Left lung (tissue), 10 donors: ENCODE measurements around the gene OGDHL. TPM values are rescaled to one million over a fixed set of nuclear protein-coding genes. Genes with fewer than 3 reads are reported as not detected.

Source experiments
- ATAC-seq: fragments of 200-7000 bp; cut with Tn5 transposase; one replicate; pipeline ENCODE4 v1.9.1; 2020; ENCODE audit warnings: moderate library complexity
- DNase-seq, 4 donors: peaks; one replicate each; pipeline ENCODE4 v3.0.0-alpha.2; 2013 to 2020
- H3K27ac ChIP-seq, 2 donors: fragments of 200-600 bp; sonication (generic) in 1 of 2; one replicate each; pipeline versions ENCODE4 v1.5.0 to v1.8.0; 2020 to 2021
- H3K27me3 ChIP-seq, 2 donors: fragments of 200-600 bp; sonication (generic) in 1 of 2; one replicate each; pipeline versions ENCODE4 v1.5.0 to v1.8.0; 2020 to 2021
- H3K36me3 ChIP-seq, 2 donors: fragments of 200-600 bp; sonication (generic) in 1 of 2; one replicate each; pipeline versions ENCODE4 v1.5.0 to v1.8.0; 2020 to 2021
- H3K4me1 ChIP-seq, 2 donors: fragments of 200-600 bp; one replicate each; pipeline ENCODE4 v1.8.0; 2021
- H3K4me3 ChIP-seq, 2 donors: fragments of 200-600 bp; sonication (generic) in 1 of 2; one replicate each; pipeline versions ENCODE4 v1.5.0 to v1.8.0; 2020 to 2021; ENCODE audit warnings: mild to moderate bottlenecking in 1 of 2
- H3K9me3 ChIP-seq, 2 donors: fragments of 200-600 bp; sonication (generic) in 1 of 2; one replicate each; pipeline versions ENCODE4 v1.5.0 to v1.8.0; 2020 to 2021
- CTCF ChIP-seq, 2 donors: fragments of 200-600 bp; sonication (generic) in 1 of 2; IDR thresholded peaks; one replicate each; pipeline versions ENCODE4 v1.5.0 to v1.8.0; 2021; ENCODE audit warnings: antibody characterized with exemption in 2 of 2
- intact Hi-C, 2 donors: fragments of 100-400 bp; cut with DNase I; formaldehyde crosslinking; loops; one replicate each; pipeline versions ENCODE4 v1.11.2 to v1.14.2; 2022
- polyA plus RNA-seq, 6 donors: library from polyadenylated mRNA; unstranded; fragments of 120-200 nt; gene quantifications; one replicate each; pipeline ENCODE4 v1.2.1, GENCODE V29; 2013; ENCODE audit not compliant: insufficient read length in 6 of 6
- total RNA-seq, 2 donors: library from RNA; stranded (reverse); fragmentation: NEBNext Ultra II Directional; extraction: Animal tissue kit (Norgen Biotek cat#: 25700); gene quantifications; one replicate each; pipeline ENCODE4 v1.2.1, GENCODE V29; 2021
- donor health status: DM: no; HTN: yes; CAD: no.
- donor health status: DM: no; HTN: no; CAD: no.

OGDHL gene
- total and polyA plus RNA-seq, 8 donors, result 0.39 to 1.1 (median 0.87) TPM

GRCh38 chr10:49762566-49762877 lies 399 bp upstream of the OGDHL start:
- DNase-seq (no peak), ATAC-seq (no peak)
- no peaks in the 10 kb centered on the region for H3K36me3 ChIP-seq
- no peak for TF ChIP-seq CTCF (IDR thresholded peaks at IDR 0.05)
- intact Hi-C loops, result no loop called here
- H3K4me3 ChIP-seq, result peak overlapping the region in 1 of 2 donors; percentile 45
- no peak overlapping the region for H3K27ac ChIP-seq
- peaks cover 3 to 10% of the 10 kb centered on the region in 2 donors for H3K4me1 ChIP-seq
- H3K27me3 ChIP-seq, result peaks cover 4 to 94% of the 10 kb centered on the region in 2 donors
- H3K9me3 ChIP-seq, result peaks cover 0 to 5% of the 10 kb centered on the region in 2 donors

- Histone ChIP-seq H3K27me3 (peaks cover 0 to 81% of the 10 kb centered on the region in 2 donors), H3K27ac (no peak overlapping the region), H3K4me1 (peaks cover 3 to 10% of the 10 kb centered on the region in 2 donors), H3K4me3 (no peak overlapping the region), H3K36me3 (no peaks in the 10 kb centered on the region), H3K9me3 (no peaks in the 10 kb centered on the region)
- ATAC-seq (no peak), DNase-seq (peak in 1 of 4 donors; percentile 3)
- TF ChIP-seq CTCF (IDR thresholded peaks at IDR 0.05), result no peak
- intact Hi-C loops, result no loop called here
Measured at GRCh38 chr10:49761201-49761788, 828 bp downstream of the OGDHL start.

GRCh38 chr10:49760789-49761188 lies 1.3 kb downstream of the OGDHL start:
- TF ChIP-seq CTCF (IDR thresholded peaks at IDR 0.05), result no peak
- no peak for ATAC-seq
- H3K9me3 ChIP-seq, result no peaks in the 10 kb centered on the region
- intact Hi-C loops, result no loop called here
- H3K27ac ChIP-seq, result no peak overlapping the region
- peaks cover 3 to 10% of the 10 kb centered on the region in 2 donors for H3K4me1 ChIP-seq
- H3K36me3 ChIP-seq, result no peaks in the 10 kb centered on the region
- DNase-seq, result no peak
- H3K27me3 ChIP-seq, result peaks cover 0 to 76% of the 10 kb centered on the region in 2 donors
- no peak overlapping the region for H3K4me3 ChIP-seq

- no peaks in the 10 kb centered on the region for H3K9me3 ChIP-seq
- intact Hi-C loops, result no loop called here
- no peak for ATAC-seq
- peaks cover 0 to 68% of the 10 kb centered on the region in 2 donors for H3K27me3 ChIP-seq
- H3K27ac ChIP-seq, result no peak overlapping the region
- DNase-seq, result peak in 1 of 4 donors; percentile 74
- TF ChIP-seq CTCF (IDR thresholded peaks at IDR 0.05), result no peak
- peaks cover 3 to 10% of the 10 kb centered on the region in 2 donors for H3K4me1 ChIP-seq
- no peak overlapping the region for H3K4me3 ChIP-seq
- H3K36me3 ChIP-seq, result no peaks in the 10 kb centered on the region
Measured at GRCh38 chr10:49759787-49760551, 2.2 kb downstream of the OGDHL start.

- intact Hi-C loops, result no loop called here
- no peaks in the 10 kb centered on the region for H3K36me3 ChIP-seq
- ATAC-seq (no peak), DNase-seq (peak in 1 of 4 donors; percentile 75)
- no peak for TF ChIP-seq CTCF (IDR thresholded peaks at IDR 0.05)
- no peak overlapping the region for H3K4me3 ChIP-seq
- no peaks in the 10 kb centered on the region for H3K9me3 ChIP-seq
- peaks cover 0 to 55% of the 10 kb centered on the region in 2 donors for H3K27me3 ChIP-seq
- no peak overlapping the region for H3K27ac ChIP-seq
- H3K4me1 ChIP-seq, result peaks cover 3 to 10% of the 10 kb centered on the region in 2 donors
Measured at GRCh38 chr10:49758249-49758930, 3.7 kb downstream of the OGDHL start.
